ENCODE results near the gene GIPC1. TPM values are rescaled to one million over a fixed set of nuclear protein-coding genes. Genes with fewer than 3 reads are reported as not detected.

The GIPC1 gene
- polyA plus RNA-seq, 3 donors: 4.0 to 6.2 (median 4.8) TPM

DNA sequence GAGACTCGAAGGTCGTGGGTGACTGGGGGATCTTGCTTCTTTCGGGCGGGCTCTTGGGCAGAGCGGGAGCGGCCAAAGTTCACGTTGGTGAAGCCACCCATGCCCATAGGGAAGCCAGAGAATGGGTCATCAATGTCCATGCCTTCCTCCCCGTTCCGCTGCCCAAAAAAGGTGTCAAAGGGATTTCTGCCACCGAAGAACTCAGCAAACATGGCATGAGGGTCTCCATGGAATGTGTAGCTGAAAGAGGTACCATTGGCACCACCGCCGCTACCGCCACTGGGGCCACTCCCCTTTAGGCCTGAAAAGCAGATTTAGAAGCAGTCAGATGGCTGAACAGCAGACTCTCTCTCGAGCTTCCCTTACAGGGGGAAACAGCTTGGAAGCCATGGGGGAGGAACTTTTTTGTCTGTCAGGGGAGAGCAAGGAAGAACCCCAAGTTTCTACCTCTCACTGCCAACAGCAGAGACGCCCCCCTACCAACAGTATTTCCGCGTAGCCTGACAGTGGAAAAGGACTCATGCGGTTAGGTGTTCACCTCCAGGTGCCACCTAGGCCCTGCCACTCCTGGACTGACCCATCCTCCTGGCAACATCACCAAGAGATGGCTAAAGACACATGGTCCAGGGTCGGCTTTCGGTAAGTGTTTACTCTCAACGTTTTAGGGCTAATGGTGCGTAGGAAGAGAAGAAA, 21.0 kb upstream of the GIPC1 start:
- H3K36me3 Mint-ChIP-seq: peaks cover 34 to 35% of the 10 kb centered on the region in 2 donors
- DNase-seq: no peak
- peaks cover 47% of the 10 kb centered on the region for H4K20me1 ChIP-seq (ENCODE audit: insufficient read depth, low read length)

DNA sequence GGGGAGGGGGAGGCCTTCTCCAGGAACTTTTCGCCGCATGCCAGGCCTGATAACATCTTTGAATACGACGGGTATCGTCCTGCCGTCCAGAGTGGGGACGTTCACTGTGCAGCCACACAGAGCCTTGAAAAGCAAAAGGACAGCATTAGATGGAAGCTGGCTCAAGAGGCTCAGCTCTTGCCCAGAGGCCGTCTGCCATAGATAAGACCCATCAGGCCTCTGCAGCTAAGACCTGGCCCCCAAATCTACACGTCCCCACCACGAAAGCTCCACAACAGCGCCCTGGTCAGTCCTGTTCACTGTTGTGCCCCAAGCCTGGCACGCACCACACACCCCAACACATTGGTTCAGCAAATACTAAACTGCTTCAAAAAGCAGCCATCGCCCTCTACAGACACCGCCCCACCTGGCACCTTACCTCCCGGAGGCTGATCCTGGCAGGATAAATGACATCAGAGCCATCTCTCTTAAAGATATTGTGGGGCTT, 20.2 kb upstream of the GIPC1 start:
- H3K27me3 Mint-ChIP-seq (ENCODE audit: low read depth in 3 of 3): peaks cover 0 to 1% (median under 1%) of the 10 kb centered on the region in 3 donors
- Histone ChIP-seq H3K36me3 (replicated peaks in 1 of 2; ENCODE audit: control insufficient read depth in 1 of 2, insufficient read depth in 2 of 2, low read length in 2 of 2) (peaks cover 28 to 32% of the 10 kb centered on the region in 2 donors), H3K27me3 (ENCODE audit: control insufficient read depth in 2 of 2, insufficient read depth in 2 of 2, low read length in 2 of 2) (no peaks in the 10 kb centered on the region), H4K20me1 (ENCODE audit: insufficient read depth, low read length) (peaks cover 47% of the 10 kb centered on the region), H3K4me1 (ENCODE audit: control insufficient read depth in 1 of 2, insufficient read depth in 2 of 2, low read length in 2 of 2) (peaks cover 38 to 45% of the 10 kb centered on the region in 2 donors), H3K4me2 (replicated peaks; ENCODE audit: extremely low read depth, low read length, poor library complexity, severe bottlenecking) (peak overlapping the region; percentile 100), H3K4me3 (replicated peaks in 1 of 3; ENCODE audit: low read depth in 2 of 3, low read length in 3 of 3) (peak overlapping the region in 1 of 3 experiments; percentile 88), H3K9me3 (replicated peaks in 1 of 2; ENCODE audit: control insufficient read depth in 1 of 2, insufficient read depth in 1 of 2, low read length in 2 of 2) (no peaks in the 10 kb centered on the region), H2AFZ (ENCODE audit: insufficient read depth, low read depth, low read length, poor library complexity, severe bottlenecking) (no peak overlapping the region), H3K79me2 (ENCODE audit: insufficient read depth, low read length) (peaks cover 37% of the 10 kb centered on the region), H3K9ac (ENCODE audit: insufficient read depth, low read length, poor library complexity, severe bottlenecking) (no peak overlapping the region), H3K27ac (ENCODE audit: low read depth in 1 of 2, low read length in 2 of 2) (no peak overlapping the region)
- peaks cover 45% of the 10 kb centered on the region for H3K4me1 Mint-ChIP-seq
- intact Hi-C loops (cut with micrococcal nuclease): no loop called here
- H3K4me3 Mint-ChIP-seq: peak overlapping the region; percentile 89 to 93
- DNase-seq: no peak
- 80% methylated on average over 12 of the region's 15 CpGs for WGBS (ENCODE audit: insufficient coverage)
- H3K36me3 Mint-ChIP-seq: peaks cover 34 to 35% of the 10 kb centered on the region in 2 donors
- peak overlapping the region in 5 of 7 donors; percentile 1 to 90 (median 54) for H3K27ac Mint-ChIP-seq
- no peaks in the 10 kb centered on the region for H3K9me3 Mint-ChIP-seq
- TF ChIP-seq, protein P1, sequence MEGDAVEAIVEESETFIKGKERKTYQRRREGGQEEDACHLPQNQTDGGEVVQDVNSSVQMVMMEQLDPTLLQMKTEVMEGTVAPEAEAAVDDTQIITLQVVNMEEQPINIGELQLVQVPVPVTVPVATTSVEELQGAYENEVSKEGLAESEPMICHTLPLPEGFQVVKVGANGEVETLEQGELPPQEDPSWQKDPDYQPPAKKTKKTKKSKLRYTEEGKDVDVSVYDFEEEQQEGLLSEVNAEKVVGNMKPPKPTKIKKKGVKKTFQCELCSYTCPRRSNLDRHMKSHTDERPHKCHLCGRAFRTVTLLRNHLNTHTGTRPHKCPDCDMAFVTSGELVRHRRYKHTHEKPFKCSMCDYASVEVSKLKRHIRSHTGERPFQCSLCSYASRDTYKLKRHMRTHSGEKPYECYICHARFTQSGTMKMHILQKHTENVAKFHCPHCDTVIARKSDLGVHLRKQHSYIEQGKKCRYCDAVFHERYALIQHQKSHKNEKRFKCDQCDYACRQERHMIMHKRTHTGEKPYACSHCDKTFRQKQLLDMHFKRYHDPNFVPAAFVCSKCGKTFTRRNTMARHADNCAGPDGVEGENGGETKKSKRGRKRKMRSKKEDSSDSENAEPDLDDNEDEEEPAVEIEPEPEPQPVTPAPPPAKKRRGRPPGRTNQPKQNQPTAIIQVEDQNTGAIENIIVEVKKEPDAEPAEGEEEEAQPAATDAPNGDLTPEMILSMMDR (IDR thresholded peaks at IDR 0.05): no peak

More for the DNA sequence above, 21.0 kb upstream of the GIPC1 start:
- WGBS (ENCODE audit: insufficient coverage): 54% methylated on average over 16 of the region's 22 CpGs
- Mint-ChIP-seq H3K4me3 (peak overlapping the region; percentile 89 to 93), H3K27me3 (ENCODE audit: low read depth in 3 of 3) (peaks cover 0 to 2% (median 1%) of the 10 kb centered on the region in 3 donors), H3K4me1 (peaks cover 40% of the 10 kb centered on the region), H3K27ac (peak overlapping the region; percentile 20 to 91 (median 81)), H3K9me3 (no peaks in the 10 kb centered on the region)
- H3K9me3 ChIP-seq (replicated peaks in 1 of 2; ENCODE audit: control insufficient read depth in 1 of 2, insufficient read depth in 1 of 2, low read length in 2 of 2): no peaks in the 10 kb centered on the region
- no peak overlapping the region for H2AFZ ChIP-seq (ENCODE audit: insufficient read depth, low read depth, low read length, poor library complexity, severe bottlenecking)
- TF ChIP-seq, protein P1 (IDR thresholded peaks at IDR 0.05): no peak
- peak overlapping the region; percentile 36 to 93 for H3K27ac ChIP-seq (ENCODE audit: low read depth in 1 of 2, low read length in 2 of 2)
- H3K4me2 ChIP-seq (replicated peaks; ENCODE audit: extremely low read depth, low read length, poor library complexity, severe bottlenecking): peak overlapping the region; percentile 100
- H3K79me2 ChIP-seq (ENCODE audit: insufficient read depth, low read length): peaks cover 37% of the 10 kb centered on the region
- peaks cover 28 to 32% of the 10 kb centered on the region in 2 donors for H3K36me3 ChIP-seq (replicated peaks in 1 of 2; ENCODE audit: control insufficient read depth in 1 of 2, insufficient read depth in 2 of 2, low read length in 2 of 2)
- no peaks in the 10 kb centered on the region for H3K27me3 ChIP-seq (ENCODE audit: control insufficient read depth in 2 of 2, insufficient read depth in 2 of 2, low read length in 2 of 2)
- intact Hi-C loops (cut with micrococcal nuclease): no loop called here
- peaks cover 30 to 37% of the 10 kb centered on the region in 2 donors for H3K4me1 ChIP-seq (ENCODE audit: control insufficient read depth in 1 of 2, insufficient read depth in 2 of 2, low read length in 2 of 2)
- H3K9ac ChIP-seq (ENCODE audit: insufficient read depth, low read length, poor library complexity, severe bottlenecking): peak overlapping the region; percentile 93
- peak overlapping the region; percentile 70 to 94 (median 88) for H3K4me3 ChIP-seq (replicated peaks in 1 of 3; ENCODE audit: low read depth in 2 of 3, low read length in 3 of 3)

All from CD14-positive monocyte (primary cell).